ENCODE results near the gene ZC3H11A.

DNA sequence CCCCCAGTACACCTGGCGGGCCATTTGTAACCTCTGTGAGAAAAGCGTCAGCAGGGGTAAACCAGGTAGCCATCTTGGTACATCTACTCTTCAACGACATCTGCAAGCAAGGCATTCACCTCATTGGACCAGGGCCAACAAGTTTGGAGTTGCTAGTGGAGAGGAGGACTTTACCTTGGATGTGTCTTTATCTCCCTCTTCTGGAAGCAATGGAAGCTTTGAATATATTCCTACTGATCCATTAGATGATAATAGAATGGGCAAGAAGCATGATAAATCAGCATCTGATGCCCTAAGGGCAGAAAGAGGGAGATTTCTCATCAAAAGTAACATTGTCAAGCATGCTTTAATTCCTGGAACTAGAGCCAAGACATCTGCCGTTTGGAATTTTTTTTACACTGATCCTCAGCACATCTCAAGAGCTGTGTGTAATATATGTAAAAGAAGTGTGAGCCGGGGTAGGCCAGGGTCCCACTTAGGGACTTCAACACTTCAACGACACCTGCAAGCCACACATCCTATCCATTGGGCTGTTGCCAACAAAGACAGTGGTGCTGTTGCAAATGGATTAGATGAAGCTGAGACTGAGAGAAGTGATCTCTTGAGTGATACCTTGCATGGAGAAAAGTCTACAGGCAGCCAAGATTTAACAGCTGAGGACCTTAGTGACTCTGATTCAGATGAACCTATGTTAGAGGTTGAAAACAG is 2.7 kb downstream of the ZC3H11A start:
- TF ChIP-seq EZH2 (optimal IDR thresholded peaks at IDR 0.05; ENCODE audit: low read depth, low read length), result no peak
- TF ChIP-seq CTCF (IDR thresholded peaks at IDR 0.05; ENCODE audit: low read length), result no peak
- no peak for TF ChIP-seq EZH2phosphoT487 (IDR thresholded peaks at IDR 0.05; ENCODE audit: low read length)
